H1 (cell line): ENCODE measurements around the gene PCCA. TPM values are rescaled to one million over a fixed set of nuclear protein-coding genes. Genes with fewer than 3 reads are reported as not detected.

Experiments
- BRCA1 ChIP-seq: IDR thresholded peaks from 2 replicates; pipeline ENCODE4 v1.6.1; 2012; ENCODE audit warnings: low read depth, low read length, improper control_type of control experiment
- polyA plus RNA-seq, 7 experiments: library from polyadenylated mRNA; depleted of rRNA in 3 of 7; stranded (reverse) in 5 of 7; unstranded in 2 of 7; fragments of >200 nt in 5 of 7; fragments of 200-250 nt in 2 of 7; gene quantifications; 1 replicate in 5 of 7; 2 replicates in 1 of 7; 4 replicates in 1 of 7; pipeline versions ENCODE4 v1.2.1 to v1.2.3, GENCODE V29; 2011 to 2013; ENCODE audit warnings: missing spikeins in 2 of 7, mixed read lengths in 2 of 7
- total RNA-seq: library from RNA; stranded (reverse); fragmentation: NEBNext Ultra II Directional; extraction: Animal tissue kit (Norgen Biotek cat#: 25700); gene quantifications from 2 replicates; pipeline ENCODE4 v1.2.1, GENCODE V29; 2021

Gene PCCA
- total and polyA plus RNA-seq, 2 of the 8 experiments (the other 6 are each of a cell fraction or from before 2014, with no cell fraction given): 18.4 to 49.8 TPM

GRCh38 chr13:100460266-100460665 is 371.4 kb downstream of the PCCA start (continued):
- no peak for TF ChIP-seq BRCA1
